HEK293T (cell line): ENCODE results near the gene RNLS.

Experiments used
- CTCF ChIA-PET: fragments of 350-600 bp; formaldehyde crosslinking; extraction: SDS; loops from one replicate; lab custom pipeline; 2021; ENCODE audit warnings: antibody characterized with exemption, inconsistent platforms; lab: Yijun Ruan, JAX
- POLR2A ChIA-PET: fragments of 350-600 bp; formaldehyde crosslinking; extraction: SDS; loops from one replicate; lab custom pipeline; 2020; ENCODE audit warnings: antibody characterized with exemption, inconsistent platforms; lab: Yijun Ruan, JAX
- DNase-seq: peaks from one replicate; pipeline ENCODE4 v3.0.0; 2012; ENCODE audit warnings: mixed read lengths; ENCODE audit errors: extremely low spot score
- ARNT ChIP-seq: fragments of 450-650 bp; IDR thresholded peaks from 2 replicates; pipeline ENCODE4 v1.6.1; 2017; ENCODE audit warnings: mild to moderate bottlenecking
- BHLHE40 ChIP-seq: fragments of 450-650 bp; IDR thresholded peaks from 2 replicates; pipeline ENCODE4 v1.6.1; 2016; ENCODE audit warnings: mild to moderate bottlenecking, moderate library complexity, borderline replicate concordance
- CTBP1 ChIP-seq: fragments of 450-650 bp; IDR thresholded peaks from 2 replicates; pipeline ENCODE4 v1.6.1; 2016; ENCODE audit warnings: borderline replicate concordance
- ELF4 ChIP-seq: fragments of 450-650 bp; IDR thresholded peaks from 2 replicates; pipeline ENCODE4 v1.6.1; 2017; ENCODE audit warnings: antibody characterized with exemption
- FOXA1 ChIP-seq: fragments of 450-650 bp; IDR thresholded peaks from 2 replicates; pipeline ENCODE4 v1.6.1; 2016; ENCODE audit warnings: mild to moderate bottlenecking
- FOXK2 ChIP-seq: fragments of 450-650 bp; IDR thresholded peaks from 2 replicates; pipeline ENCODE4 v1.6.1; 2016; ENCODE audit warnings: mild to moderate bottlenecking
- FOXM1 ChIP-seq: fragments of 450-650 bp; IDR thresholded peaks from 2 replicates; pipeline ENCODE4 v1.6.1; 2017; ENCODE audit warnings: mild to moderate bottlenecking, borderline replicate concordance
- HDGF ChIP-seq: fragments of 450-650 bp; IDR thresholded peaks from 2 replicates; pipeline ENCODE4 v1.6.1; 2017; ENCODE audit warnings: antibody characterized with exemption, borderline replicate concordance
- L3MBTL2 ChIP-seq: fragments of 450-650 bp; conservative IDR thresholded peaks from 2 replicates; pipeline ENCODE4 v1.6.1; 2016; ENCODE audit warnings: mild to moderate bottlenecking
- LEF1 ChIP-seq: fragments of 450-650 bp; IDR thresholded peaks from 2 replicates; pipeline ENCODE4 v1.6.1; 2017; ENCODE audit warnings: mild to moderate bottlenecking, borderline replicate concordance
- NFRKB ChIP-seq: fragments of 450-650 bp; IDR thresholded peaks from 2 replicates; pipeline ENCODE4 v1.6.1; 2016; ENCODE audit warnings: mild to moderate bottlenecking, moderate library complexity
- SP1 ChIP-seq: fragments of 450-650 bp; IDR thresholded peaks from 2 replicates; pipeline ENCODE4 v1.6.1; 2017
- SUZ12 ChIP-seq: fragments of 450-650 bp; IDR thresholded peaks from 2 replicates; pipeline ENCODE4 v1.6.1; 2016; ENCODE audit warnings: mild to moderate bottlenecking
- TARDBP ChIP-seq: fragments of 450-650 bp; IDR thresholded peaks from 2 replicates; pipeline ENCODE4 v1.6.1; 2016
- ZNF384 ChIP-seq: fragments of 450-650 bp; IDR thresholded peaks from 2 replicates; pipeline ENCODE4 v1.6.1; 2016
- TF ChIP-seq, protein P1 (sequence below): fragments of 450-650 bp; IDR thresholded peaks from 2 replicates; pipeline ENCODE4 v1.6.1; 2016

RNLS gene

DNA sequence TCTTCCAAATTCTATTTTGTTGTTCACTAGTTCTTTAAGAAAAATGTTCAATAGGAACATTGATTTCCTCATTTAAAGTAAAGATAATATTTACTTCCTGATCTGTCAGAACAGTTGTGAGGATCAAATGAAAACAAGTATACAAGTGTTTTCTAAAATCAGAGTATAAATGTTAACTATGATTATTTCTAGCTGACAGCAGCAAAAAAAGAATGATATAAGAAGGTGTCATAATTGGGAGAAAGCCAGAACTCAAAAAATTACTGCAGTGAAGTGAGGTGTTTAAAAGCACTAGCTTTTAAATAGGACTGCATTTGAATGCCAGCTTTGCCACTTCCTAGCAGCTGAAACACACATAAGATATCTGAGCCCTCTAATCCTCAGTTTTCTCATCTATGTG is 283.3 kb downstream of the RNLS start:
- ChIA-PET POLR2A (no interaction called here), CTCF (no interaction called here)
- no peak for DNase-seq
- no peak for TF ChIP-seq BHLHE40
- TF ChIP-seq, protein P1, sequence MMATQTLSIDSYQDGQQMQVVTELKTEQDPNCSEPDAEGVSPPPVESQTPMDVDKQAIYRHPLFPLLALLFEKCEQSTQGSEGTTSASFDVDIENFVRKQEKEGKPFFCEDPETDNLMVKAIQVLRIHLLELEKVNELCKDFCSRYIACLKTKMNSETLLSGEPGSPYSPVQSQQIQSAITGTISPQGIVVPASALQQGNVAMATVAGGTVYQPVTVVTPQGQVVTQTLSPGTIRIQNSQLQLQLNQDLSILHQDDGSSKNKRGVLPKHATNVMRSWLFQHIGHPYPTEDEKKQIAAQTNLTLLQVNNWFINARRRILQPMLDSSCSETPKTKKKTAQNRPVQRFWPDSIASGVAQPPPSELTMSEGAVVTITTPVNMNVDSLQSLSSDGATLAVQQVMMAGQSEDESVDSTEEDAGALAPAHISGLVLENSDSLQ, result no peak

DNA sequence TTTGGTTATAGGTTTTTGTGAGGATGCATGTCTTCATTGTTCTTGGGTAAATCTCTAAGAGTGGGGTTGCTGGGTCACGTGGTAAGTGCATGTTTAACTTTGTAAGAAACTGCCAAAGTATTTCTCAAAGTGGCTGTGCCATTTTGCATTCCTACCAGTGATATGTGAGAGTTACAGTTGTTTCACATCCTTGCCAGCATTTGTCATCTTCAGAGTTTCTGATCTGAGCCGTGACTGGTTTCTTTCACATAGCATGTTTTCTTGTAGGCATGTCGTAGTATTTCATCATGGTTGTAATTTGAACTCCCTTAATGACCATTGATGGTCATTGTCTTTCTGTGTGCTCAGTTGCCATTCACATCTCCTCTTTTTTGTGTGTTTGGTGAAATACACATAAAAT is 286.0 kb downstream of the RNLS start:
- no peak for DNase-seq
- ChIA-PET CTCF (no interaction called here), POLR2A (no interaction called here)
- TF ChIP-seq CTBP1 (no peak), LEF1 (no peak), NFRKB (no peak), SUZ12 (no peak), TARDBP (no peak), BHLHE40 (no peak), L3MBTL2 (no peak), SP1 (no peak), HDGF (no peak), FOXK2 (no peak), ELF4 (no peak), FOXA1 (no peak), ARNT (no peak)
- TF ChIP-seq, protein P1, result no peak

DNA sequence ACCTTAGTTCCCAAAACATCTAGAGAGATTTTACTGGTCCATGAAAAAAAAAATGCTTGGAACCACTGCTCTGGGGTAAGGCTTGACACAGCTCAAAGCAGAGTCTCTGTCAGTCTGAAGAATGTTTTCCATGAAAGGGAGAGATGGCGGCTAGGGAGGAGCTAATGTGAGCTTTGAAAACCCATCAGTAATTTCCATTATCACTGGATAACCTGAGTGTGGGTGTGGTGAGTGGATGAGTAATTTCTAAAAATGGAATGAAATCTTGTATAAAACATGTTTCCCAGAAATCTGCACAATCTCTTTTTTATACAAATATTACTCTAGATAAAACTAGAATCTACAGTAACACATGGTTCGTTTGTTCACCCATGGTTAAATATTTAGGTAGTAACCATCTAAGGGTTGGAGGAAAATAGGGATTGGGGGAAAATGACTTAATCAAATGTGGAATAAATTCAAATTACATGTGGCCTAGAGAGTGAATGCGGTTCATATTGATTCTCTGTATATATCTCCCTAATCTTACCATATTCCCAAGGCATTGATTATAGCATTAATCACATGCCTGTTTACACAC is 289.4 kb downstream of the RNLS start:
- POLR2A ChIA-PET, result no interaction called here
- DNase-seq, result no peak
- TF ChIP-seq SUZ12 (no peak), FOXM1 (no peak)
- CTCF ChIA-PET, result interaction anchor here (0.6 to 0.9 kb wide), 3 partner anchors 10 to 96 kb away, joined by 3 to 4 read pairs (median 4); no protein-coding TSS in a partner anchor

DNA sequence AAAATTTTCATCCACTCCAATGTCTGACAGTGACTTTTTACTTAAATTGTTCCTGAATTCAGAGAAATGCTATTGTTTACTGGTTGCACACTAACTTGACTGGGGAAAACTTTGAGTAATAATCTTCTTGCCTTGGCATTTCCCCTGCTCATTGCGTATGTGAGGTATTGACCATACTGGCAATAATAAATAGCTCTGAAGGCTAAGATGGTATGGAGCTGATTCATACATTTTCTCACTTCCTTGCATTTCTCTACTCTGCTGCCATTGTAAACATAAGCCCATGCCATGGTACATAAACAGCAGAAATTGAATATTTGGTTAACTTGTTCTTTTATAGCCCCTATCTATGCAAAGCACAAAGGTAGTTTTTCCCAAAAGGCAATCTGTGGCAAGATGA is 290.0 kb downstream of the RNLS start:
- TF ChIP-seq ELF4 (no peak), FOXM1 (no peak), SUZ12 (no peak), ZNF384 (no peak), TARDBP (no peak), FOXK2 (no peak)
- no peak for DNase-seq
- ChIA-PET POLR2A (no interaction called here), CTCF (interaction anchor here (0.6 to 0.9 kb wide), 3 partner anchors 11 to 97 kb away, joined by 3 to 4 read pairs (median 4); no protein-coding TSS in a partner anchor)

DNA sequence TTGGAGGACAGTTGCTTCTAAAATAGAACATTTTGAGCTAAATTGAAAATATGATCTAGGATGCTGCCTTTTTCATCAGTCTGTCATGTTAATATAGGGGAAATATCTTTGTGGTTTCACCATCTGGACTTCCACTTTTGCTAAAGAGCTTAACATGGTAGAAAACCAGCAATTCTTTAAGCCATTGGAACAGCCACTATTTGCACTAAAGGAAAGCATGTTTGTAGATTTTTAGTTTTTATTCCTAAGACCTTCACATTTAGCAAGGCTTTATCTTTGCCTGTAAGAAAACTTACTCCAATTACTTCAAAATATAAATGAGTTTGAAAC is 291.0 kb downstream of the RNLS start:
- no peak for TF ChIP-seq FOXK2
- TF ChIP-seq L3MBTL2, result no peak
- TF ChIP-seq FOXA1, result no peak
- no peak for TF ChIP-seq ELF4
- TF ChIP-seq NFRKB, result no peak
- TF ChIP-seq, protein P1, result no peak
- ChIA-PET CTCF (interaction anchor here (0.9 kb wide), 1 partner anchor 97 kb away, joined by 5 read pairs; no protein-coding TSS in a partner anchor), POLR2A (no interaction called here)
- DNase-seq, result no peak

DNA sequence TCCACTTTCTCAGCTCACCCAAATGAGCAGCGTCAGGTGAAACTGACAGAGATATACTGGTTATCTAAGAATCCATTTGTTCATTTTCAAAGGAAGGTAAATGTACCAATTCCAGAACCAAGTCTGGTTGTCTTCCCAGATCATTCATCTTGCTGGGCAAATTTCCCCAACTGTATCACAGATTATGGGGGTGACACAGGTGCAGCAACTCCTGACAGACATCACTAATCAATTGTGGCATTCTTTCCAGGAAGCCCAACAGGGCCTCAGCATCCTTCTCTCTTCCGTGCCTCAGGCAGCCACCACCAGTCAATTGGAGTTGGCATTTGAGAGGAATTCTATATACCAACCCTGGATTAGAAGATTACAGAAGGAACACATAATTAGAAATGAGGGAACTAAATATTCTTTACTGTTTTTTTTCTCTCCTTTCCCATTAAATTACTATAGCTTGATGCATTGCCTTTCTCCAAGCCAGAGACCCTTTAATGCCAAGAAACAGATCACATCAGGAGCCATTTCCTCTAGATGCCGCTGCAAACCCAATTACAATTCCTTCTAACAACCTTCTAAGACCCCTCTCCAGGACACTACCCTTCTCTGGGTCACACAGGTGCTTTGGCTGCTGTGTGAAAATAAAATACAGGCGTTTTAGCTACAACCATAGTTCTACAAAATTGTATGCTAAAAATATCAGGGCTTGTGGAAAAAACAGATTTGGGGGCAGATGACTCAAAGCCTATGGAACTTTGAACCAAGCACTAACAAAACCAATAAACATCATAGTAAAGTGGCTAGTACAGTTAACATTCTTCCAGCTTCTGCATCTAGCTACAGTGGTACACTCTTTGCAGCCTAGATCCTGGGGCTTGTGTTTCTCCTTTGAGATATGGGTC is 291.6 kb downstream of the RNLS start:
- no peak for TF ChIP-seq ARNT
- no peak for TF ChIP-seq LEF1
- no peak for TF ChIP-seq ELF4
- TF ChIP-seq FOXA1, result no peak
- no peak for TF ChIP-seq NFRKB
- no peak for TF ChIP-seq SUZ12
- no peak for TF ChIP-seq SP1
- no peak for TF ChIP-seq FOXM1
- no peak for TF ChIP-seq L3MBTL2
- no peak for TF ChIP-seq BHLHE40
- no peak for TF ChIP-seq TARDBP
- TF ChIP-seq, protein P1, result no peak
- TF ChIP-seq ZNF384, result no peak
- TF ChIP-seq HDGF, result no peak
- TF ChIP-seq FOXK2, result no peak
- TF ChIP-seq CTBP1, result no peak
- ChIA-PET POLR2A (no interaction called here), CTCF (interaction anchor here (0.9 to 1.2 kb wide), 2 partner anchors 95 to 98 kb away, joined by 4 to 5 read pairs; no protein-coding TSS in a partner anchor)
- no peak for DNase-seq
